GM19397 (cell line): ENCODE data around the gene NKX1-2.

Experiments used
- ATAC-seq: cut with Tn5 transposase; IDR thresholded peaks from one replicate; pipeline ENCODE4 v1.9.1; 2021; ENCODE audit warnings: mild to moderate bottlenecking, moderate library complexity; ENCODE audit not compliant: unreplicated experiment

NKX1-2 gene

DNA sequence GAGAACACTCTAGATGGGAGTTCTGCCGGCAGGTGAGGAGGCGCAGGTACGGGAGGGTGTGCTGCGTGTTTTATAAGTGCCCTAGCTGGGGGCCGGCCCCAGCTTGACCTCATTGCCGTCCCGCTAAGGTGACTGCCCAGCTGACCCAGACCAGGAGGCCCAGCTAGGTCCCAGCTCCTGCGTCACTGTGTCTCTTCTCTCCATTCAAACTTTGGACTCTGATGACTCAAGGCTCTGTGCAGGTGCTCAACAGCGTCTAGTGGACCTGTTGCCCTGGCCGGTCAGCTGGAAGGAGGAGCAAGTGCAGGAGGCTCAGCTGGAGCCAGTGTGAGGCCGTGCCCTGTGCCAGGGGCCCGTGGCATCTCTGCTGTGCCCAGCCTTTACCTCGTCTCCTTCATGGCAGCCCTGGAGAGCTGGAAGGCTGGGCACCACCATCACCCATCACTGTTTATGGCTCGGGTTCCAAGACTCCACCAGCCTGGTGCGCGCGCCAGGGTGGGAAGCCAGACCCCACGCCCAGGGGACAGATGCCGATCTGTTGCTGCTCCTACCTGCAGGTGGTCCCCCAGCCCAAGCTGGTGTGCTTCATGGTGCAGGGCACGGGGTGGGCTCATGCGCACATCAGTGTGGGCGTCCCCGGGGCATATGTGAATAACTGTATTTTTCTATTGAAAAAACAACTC, 26.3 kb upstream of the NKX1-2 start:
- no peak for ATAC-seq

GRCh38 chr10:124474514-124475070, 24.8 kb upstream of the NKX1-2 start:
- ATAC-seq = no peak

DNA sequence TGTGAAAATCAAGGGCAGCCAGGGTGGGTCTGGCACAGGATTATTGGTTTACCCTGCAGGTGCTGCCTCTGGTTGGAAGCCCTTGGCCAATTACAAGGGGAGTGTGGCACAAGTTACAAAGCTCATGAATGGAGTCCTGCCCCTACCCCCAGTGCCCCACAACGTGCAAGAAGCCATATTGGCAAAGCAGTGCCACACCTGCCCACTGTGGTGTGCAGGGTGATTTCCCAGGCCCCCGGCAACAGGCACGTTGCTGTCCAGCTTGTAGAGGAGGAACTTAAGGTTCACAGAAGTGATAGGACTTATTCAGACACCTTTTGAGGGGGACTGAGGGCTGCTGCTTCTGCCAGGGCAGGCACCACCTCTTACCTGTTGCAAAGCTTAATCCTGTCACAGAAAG, 23.2 kb upstream of the NKX1-2 start:
- no peak for ATAC-seq

GRCh38 chr10:124472071-124472470, 22.2 kb upstream of the NKX1-2 start:
- ATAC-seq = no peak

- ATAC-seq = no peak
Observed at GRCh38 chr10:124470544-124471434, 21.0 kb upstream of the NKX1-2 start.

DNA sequence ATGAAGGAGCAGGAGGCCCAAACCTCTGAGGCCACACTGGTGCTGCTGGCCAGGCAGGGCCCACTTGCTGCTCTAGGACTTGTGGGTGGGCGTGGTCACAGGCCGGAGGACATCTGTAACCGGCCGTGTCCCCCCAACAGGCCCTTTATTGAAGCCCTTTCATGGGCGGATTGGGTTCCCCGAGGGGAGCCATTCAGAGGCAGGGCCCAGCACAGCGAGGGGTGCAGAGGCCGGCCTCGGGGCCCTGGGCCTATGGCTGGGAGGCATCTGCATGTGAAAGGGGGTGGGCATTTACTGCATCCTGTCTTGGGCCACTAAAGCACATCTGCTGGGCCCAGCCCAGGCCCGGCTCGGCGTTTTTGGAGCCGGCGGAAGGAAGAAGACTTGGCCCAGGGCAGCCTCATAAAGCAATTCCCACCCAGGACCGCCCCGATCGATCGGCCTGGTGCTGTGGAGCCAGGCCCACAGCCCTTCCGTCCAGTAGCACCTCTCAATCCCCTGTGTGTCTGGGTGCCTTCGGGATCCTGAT, 20.2 kb upstream of the NKX1-2 start:
- no peak for ATAC-seq

DNA sequence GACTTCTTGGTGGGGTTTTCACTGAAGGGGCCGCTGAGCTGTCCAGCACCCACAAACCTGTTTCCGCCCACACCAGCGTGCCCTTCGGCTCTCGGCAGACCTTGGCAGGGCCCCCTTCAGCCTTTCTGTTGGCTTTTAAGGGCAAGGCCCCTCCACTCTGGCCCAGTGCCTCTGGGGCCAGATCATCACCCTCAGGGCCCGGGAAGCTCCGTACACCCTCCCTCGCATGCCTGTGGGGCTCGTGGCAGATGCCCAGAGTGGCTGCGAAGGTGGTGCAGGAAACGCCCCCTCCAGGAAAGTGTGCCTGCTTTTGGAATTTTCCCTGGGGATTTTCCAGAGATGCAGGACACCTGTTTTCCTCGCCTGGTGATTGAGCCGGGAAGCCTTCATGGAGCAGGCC, 18.8 kb upstream of the NKX1-2 start:
- ATAC-seq = no peak

DNA sequence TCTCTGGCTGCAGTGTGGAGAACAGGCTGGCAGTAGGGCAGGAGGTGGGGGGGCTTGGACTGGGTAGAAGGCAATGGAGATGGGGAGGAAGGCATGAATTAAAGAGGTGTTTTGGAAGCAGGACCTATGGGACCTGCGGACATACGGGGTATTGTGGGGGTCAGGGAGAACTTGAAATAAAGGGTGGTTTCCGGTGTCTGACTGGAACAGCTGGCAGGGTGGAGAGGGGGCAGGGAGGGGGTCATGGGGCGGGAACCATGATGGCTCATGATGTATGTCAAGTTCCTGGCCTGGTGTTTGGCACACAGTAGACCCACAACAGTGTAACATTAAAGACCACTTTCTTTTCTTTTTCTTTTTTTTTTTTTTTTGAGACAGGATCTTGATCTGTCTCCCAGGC, 17.3 kb upstream of the NKX1-2 start:
- no peak for ATAC-seq

DNA sequence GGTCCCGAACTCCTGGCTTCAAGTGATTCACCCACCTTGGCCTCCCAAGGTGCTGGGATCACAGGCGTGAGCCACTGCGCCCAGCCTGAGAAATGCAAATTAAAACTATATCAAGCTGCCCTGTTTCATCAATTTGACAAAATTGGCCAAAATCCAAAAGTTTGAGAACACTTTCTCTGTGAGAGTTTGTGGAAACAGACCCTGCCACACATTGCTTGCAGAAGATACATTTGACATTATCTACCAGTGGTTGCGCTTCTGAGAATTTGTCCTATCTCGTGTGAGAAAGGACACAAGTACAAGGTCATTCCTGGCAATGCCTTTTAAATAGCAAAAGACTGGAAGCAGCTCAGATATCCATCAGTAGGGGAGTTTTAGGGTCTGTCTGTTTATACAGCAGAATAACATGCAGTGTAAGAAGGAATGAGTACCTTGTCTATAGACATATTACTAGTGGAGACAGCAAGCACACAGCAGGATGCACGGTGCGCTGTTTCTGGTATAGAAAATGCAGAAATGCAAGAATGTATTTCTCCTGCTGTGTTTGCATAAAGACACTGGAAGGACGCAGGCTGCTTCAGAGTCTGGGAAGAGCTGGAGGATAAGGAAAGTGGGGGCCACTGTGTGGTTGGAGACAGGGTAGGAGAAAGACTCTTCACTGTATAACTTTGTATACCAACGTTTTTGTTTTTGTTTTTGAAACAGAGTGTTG, 16.1 kb upstream of the NKX1-2 start:
- no peak for ATAC-seq

DNA sequence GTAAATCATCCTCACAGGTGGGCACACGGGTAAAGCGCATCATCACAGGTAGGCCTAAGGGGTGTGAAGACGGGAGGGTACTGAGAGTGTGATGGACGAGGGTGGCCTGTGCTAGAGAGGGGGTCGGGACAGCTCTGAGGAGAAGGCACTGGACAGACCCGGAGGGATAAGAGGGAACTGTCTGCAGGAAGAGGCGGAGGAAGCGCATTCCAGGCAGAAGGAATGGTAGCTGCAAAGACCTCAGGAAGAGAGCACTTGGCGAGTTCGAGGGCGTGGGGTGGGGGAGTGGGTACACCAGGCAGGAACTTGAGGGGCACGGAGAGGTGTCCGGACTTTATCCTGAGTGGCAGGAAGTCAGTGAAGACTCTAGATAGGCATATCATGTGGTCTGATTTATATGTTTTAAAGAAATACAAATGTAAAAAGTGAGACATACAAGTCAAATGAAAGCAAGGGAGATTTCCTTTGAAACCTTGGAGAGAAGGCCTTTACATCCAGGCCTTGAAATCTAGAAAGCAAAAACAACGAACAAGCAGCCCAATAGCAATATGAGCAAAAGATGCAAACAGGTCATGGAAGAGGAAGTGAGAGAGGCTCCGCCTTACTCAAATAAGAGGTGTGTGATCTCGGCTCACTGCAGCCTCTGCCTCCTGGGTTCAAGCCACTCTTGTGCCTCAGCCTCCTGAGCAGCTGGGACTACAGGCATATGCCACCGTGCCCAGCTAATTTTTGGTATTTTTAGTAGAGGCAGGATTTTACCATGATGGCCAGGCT, 15.4 kb upstream of the NKX1-2 start:
- no peak for ATAC-seq

DNA sequence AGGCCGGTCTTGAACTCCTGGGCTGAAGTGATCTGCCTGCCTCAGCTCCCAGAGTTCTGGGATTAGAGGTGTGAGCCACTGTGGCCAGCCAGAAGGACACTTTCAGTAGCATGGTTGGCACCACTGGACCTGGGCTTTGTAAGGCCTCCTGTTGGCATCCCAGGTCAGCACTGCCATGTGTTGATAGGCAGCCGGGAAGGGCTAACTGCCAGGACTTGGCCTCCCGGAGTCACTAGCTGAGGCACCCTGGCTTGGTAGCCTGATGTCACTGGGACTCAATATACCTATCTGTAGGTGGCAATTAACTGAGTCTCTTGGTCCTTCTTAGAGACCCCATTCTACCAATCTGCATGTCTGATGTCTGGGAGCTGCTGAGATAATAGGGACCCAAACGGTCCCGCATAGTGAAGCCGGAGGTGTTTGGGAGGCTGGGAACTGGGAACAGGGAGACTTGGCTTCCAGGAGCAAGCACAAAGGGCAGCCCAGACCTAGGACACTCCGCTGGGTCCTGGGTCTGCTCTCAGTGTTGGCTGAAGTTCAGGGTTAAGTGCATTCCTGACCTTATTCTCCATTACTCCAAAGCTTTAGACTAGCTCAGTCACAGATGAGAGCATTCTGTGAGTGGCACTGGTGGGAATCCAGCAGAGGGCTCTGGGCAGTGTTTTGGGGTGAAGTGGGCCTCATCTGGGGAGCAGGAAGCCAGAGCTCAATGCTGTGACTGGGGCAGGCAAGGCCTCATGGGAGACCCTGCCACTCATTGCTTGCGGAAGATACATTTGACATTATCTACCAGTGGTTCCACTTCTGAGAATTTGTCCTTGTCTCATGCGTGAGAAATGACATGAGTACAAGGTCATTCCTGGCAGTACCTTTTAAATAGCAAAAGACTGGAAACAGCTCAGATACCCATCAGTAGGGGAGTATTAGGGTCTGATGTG, 14.5 kb upstream of the NKX1-2 start:
- no peak for ATAC-seq

DNA sequence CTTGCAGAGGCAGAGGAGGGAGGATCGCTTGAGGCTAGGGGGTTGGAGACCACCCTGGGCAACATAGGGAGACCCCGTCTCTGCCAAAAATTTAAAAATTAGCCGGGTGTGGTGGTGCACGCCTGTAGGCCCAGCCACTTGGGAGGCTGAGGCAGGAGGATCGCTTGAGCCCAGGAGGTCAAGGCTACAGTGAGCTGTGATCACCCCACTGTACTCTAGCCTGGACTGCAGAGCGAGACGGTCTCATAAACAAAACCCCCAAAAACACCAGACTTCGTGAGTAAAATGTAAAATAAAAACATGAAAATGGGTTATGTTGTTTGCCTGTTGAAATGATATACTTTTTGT, 12.5 kb upstream of the NKX1-2 start:
- ATAC-seq = no peak

- ATAC-seq = peak; percentile 95
Observed at GRCh38 chr10:124461642-124462347, 12.0 kb upstream of the NKX1-2 start, which contains the start of gene LHPP. Gene LHPP (plus strand): TSS chr10:124461823. CDS start chr10:124461863, 40 bp downstream.

- ATAC-seq = no peak
Observed at GRCh38 chr10:124460144-124460543, 10.3 kb upstream of the NKX1-2 start.

DNA sequence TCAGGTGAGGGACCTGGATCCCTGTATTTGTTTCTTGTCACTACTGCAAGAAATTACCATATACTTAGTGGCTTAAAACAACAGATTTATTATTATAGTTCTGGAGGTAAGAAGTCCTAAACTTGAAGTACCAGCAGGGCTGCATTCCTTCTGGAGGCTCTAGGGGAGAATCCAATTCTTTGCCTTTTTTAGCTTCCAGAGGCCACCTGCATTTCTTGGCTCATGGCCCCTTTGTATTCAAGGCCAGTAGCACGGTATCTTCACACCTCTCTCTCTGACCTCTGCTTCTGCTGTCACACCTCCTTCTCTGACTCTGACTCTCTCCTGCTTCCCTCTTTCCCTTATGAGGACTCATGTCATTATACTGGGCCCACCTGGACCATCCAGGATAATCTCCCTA, 9.6 kb upstream of the NKX1-2 start:
- ATAC-seq = no peak

DNA sequence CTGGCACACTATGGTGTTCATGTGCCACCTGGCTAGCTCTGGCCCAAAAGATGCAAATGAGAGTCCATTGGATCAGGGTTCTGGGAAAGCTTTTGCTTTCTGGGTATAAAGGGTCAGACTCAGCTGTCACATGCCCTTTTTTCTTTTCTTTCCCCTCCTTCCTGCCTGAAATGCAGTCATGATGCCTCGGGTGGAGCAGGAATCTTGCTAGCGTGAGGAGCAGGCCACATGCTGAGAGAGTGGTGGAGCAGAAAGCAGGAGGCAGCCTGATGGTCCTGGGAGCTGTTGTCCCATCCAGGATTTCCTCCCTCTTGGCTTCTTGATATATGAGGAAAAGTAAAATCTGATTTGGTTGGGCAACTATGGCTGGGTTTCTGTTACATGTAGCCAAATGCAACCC, 9.1 kb upstream of the NKX1-2 start:
- ATAC-seq = no peak

DNA sequence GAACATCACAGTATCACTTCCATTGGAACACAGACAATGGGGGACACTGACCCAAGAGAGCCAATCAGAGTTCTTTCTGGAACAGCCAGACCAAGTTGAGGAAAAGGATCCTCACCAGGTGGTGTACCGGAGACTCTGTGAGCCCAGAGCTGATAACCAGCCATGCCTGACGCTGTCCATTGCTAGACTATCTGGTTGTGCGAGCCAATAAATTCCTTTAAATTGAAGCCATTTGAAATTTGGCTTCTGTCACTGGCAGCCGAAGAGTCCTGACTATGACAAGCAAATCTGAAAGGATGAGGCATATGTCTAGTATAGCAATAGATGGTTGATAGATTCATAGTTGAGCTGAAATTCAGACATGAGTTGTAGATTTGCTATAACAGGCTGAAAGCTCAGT, 8.6 kb upstream of the NKX1-2 start:
- no peak for ATAC-seq

- ATAC-seq = no peak
Observed at GRCh38 chr10:124455441-124455840, 5.6 kb upstream of the NKX1-2 start.
